Testis (tissue), 3 donors: Measurements from ENCODE around the gene PNLIPRP3. TPM values are rescaled to one million over a fixed set of nuclear protein-coding genes. Genes with fewer than 3 reads are reported as not detected.

ENCODE experiments used
- DNase-seq: peaks from one replicate; pipeline ENCODE4 v3.0.0-alpha.2; 2019
- H3K27ac ChIP-seq, 2 donors: fragments of 200-600 bp; sonication (generic); one replicate each; pipeline ENCODE4 v1.5.1; 2019
- H3K27me3 ChIP-seq: fragments of 200-600 bp; sonication (generic); one replicate; pipeline ENCODE4 v1.5.1; 2019
- H3K36me3 ChIP-seq: fragments of 200-600 bp; sonication (generic); one replicate; pipeline ENCODE4 v1.5.1; 2017; ENCODE audit warnings: low read depth; ENCODE audit errors: missing control alignments
- H3K4me1 ChIP-seq: fragments of 200-600 bp; sonication (generic); one replicate; pipeline ENCODE4 v1.5.1; 2019
- H3K4me3 ChIP-seq, 2 donors: fragments of 200-600 bp; sonication (generic); one replicate each; pipeline ENCODE4 v1.5.1; 2017 to 2019
- H3K9me3 ChIP-seq: fragments of 200-600 bp; sonication (generic); one replicate; pipeline ENCODE4 v1.5.1; 2017
- POLR2A ChIP-seq: fragments of 450-650 bp; IDR thresholded peaks from one replicate; pipeline ENCODE4 v1.6.1; 2017; ENCODE audit warnings: antibody characterized with exemption, mild to moderate bottlenecking, moderate library complexity
- WGBS, 2 donors: methylation state at CpG; one replicate each; pipeline ENCODE4 v1.1.5; 2018; 5-methylcytosine and 5-hydroxymethylcytosine counted together
- intact Hi-C: fragments of 100-400 bp; cut with DNase I; formaldehyde crosslinking; loops from one replicate; pipeline ENCODE4 v1.15.1; 2023; ENCODE audit warnings: low total_unique reads
- polyA plus RNA-seq: library from polyadenylated mRNA; stranded (reverse); fragments of 350-450 nt; fragmentation: Illumina TruSeq; extraction: RNeasy Lipid Tissue Mini Kit (QIAGEN cat#74804); gene quantifications from one replicate; pipeline ENCODE4 v1.2.3, GENCODE V29; 2014; ENCODE audit warnings: low read depth, low replicate concordance; ENCODE audit not compliant: insufficient read depth
- total RNA-seq, 2 donors: library from RNA; depleted of rRNA; stranded (reverse); fragments of >200 nt; gene quantifications; one replicate each; pipeline ENCODE4 v1.2.3, GENCODE V29; 2016
- TF ChIP-seq, protein P1 (sequence below), 3 experiments: fragments of 450-650 bp in 2 of 3; fragments of 200-600 bp in 1 of 3; sonication (generic) in 1 of 3; IDR thresholded peaks; one replicate each; pipeline ENCODE4 v1.5.1; 2016 to 2019; ENCODE audit warnings: antibody characterized with exemption in 3 of 3, mild to moderate bottlenecking in 2 of 3, moderate library complexity in 1 of 3

The PNLIPRP3 gene
- total and polyA plus RNA-seq, 3 donors from 2014 or later, result not detected

DNA sequence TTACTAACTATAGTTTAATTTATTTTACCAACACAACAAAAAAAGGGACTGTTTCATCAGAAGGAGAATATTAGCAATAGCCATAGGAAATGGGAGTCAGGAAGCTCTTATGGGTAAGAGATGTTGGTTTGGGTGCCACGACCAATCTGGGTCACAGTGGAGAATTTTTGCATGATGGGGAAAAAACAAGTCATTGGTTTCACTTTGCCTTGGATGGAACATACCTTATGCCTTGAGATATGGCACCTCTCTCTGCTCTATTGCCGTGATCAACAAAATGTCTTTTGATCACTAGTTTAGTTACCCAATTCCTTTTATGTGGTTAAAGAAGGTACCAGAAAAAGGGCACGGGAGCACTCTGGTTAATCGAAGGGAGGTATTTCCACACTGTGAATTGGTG is 48.2 kb downstream of the PNLIPRP3 start:
- H3K27ac ChIP-seq, result no peak overlapping the region
- no peak for DNase-seq
- no peaks in the 10 kb centered on the region for H3K36me3 ChIP-seq
- WGBS, 2 donors, result 62 to 89% methylated on average over 4 of the region's 4 CpGs
- TF ChIP-seq, protein P1, sequence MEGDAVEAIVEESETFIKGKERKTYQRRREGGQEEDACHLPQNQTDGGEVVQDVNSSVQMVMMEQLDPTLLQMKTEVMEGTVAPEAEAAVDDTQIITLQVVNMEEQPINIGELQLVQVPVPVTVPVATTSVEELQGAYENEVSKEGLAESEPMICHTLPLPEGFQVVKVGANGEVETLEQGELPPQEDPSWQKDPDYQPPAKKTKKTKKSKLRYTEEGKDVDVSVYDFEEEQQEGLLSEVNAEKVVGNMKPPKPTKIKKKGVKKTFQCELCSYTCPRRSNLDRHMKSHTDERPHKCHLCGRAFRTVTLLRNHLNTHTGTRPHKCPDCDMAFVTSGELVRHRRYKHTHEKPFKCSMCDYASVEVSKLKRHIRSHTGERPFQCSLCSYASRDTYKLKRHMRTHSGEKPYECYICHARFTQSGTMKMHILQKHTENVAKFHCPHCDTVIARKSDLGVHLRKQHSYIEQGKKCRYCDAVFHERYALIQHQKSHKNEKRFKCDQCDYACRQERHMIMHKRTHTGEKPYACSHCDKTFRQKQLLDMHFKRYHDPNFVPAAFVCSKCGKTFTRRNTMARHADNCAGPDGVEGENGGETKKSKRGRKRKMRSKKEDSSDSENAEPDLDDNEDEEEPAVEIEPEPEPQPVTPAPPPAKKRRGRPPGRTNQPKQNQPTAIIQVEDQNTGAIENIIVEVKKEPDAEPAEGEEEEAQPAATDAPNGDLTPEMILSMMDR (IDR thresholded peaks at IDR 0.05), result no peak
- TF ChIP-seq POLR2A, result no peak
- H3K4me1 ChIP-seq, result no peaks in the 10 kb centered on the region
- H3K4me3 ChIP-seq, result no peak overlapping the region
- H3K9me3 ChIP-seq, result no peaks in the 10 kb centered on the region
- no peaks in the 10 kb centered on the region for H3K27me3 ChIP-seq
- intact Hi-C loops, result no loop called here

DNA sequence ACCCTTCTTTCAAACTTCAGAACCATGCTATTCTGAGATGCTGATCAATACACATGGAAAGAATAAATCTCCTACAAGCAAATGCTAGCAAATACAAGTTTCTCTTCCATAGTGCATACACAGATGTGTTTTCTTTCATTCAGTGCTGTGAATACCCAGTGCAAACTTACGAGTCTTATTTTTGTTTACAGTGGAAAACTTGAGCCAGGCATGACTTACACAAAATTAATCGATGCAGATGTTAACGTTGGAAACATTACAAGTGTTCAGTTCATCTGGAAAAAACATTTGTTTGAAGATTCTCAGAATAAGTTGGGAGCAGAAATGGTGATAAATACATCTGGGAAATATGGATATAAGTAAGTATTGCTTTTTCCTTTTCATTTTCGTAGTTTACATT is 48.8 kb downstream of the PNLIPRP3 start:
- Histone ChIP-seq H3K27ac (no peak overlapping the region), H3K36me3 (no peaks in the 10 kb centered on the region), H3K4me3 (no peak overlapping the region), H3K4me1 (no peaks in the 10 kb centered on the region), H3K27me3 (no peaks in the 10 kb centered on the region), H3K9me3 (no peaks in the 10 kb centered on the region)
- TF ChIP-seq POLR2A, result no peak
- TF ChIP-seq, protein P1 (IDR thresholded peaks at IDR 0.05), result no peak
- 65 to 76% methylated on average over 4 of the region's 4 CpGs for WGBS, 2 donors
- DNase-seq, result no peak
- intact Hi-C loops, result no loop called here

DNA sequence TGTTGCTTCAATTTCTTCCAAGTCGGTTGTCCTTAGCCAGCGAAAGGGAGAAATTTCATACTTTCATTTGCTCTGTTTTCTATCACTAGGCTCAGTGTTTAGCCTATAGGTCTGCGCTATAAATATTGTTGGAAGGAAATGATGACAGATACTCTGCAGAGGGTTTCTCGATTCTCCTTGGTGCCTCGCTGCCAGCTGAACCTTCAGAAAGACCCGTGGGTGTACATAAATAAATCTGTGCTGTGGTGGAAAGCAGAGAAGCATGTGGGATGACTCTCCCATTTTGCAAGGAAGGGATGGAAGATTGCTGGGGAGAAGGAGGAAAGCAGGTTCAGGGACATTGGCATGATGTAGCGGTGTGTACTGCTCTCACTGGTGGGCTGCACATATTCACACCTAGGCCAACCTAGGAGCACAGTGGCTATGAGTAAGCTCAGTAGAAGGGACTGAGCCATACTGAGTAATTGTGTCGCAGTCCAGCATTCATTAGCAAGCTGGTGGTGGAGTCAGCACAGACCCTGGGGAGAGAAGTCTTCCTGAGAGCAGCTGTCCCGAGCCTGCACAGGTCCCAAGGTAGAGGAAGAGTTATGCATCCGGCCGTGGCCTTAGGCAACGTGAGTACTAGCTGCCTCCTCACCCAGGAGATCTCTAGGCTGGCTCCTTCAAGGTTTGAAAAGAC is 50.5 kb downstream of the PNLIPRP3 start:
- no peaks in the 10 kb centered on the region for H3K36me3 ChIP-seq
- no peak overlapping the region for H3K4me3 ChIP-seq
- DNase-seq, result no peak
- no peaks in the 10 kb centered on the region for H3K4me1 ChIP-seq
- H3K27ac ChIP-seq, result no peak overlapping the region
- no peak for TF ChIP-seq POLR2A
- TF ChIP-seq, protein P1 (IDR thresholded peaks at IDR 0.05), result no peak
- H3K9me3 ChIP-seq, result no peaks in the 10 kb centered on the region
- no peaks in the 10 kb centered on the region for H3K27me3 ChIP-seq
- intact Hi-C loops, result no loop called here
- 61 to 68% methylated on average over 12 of the region's 12 CpGs for WGBS, 2 donors

DNA sequence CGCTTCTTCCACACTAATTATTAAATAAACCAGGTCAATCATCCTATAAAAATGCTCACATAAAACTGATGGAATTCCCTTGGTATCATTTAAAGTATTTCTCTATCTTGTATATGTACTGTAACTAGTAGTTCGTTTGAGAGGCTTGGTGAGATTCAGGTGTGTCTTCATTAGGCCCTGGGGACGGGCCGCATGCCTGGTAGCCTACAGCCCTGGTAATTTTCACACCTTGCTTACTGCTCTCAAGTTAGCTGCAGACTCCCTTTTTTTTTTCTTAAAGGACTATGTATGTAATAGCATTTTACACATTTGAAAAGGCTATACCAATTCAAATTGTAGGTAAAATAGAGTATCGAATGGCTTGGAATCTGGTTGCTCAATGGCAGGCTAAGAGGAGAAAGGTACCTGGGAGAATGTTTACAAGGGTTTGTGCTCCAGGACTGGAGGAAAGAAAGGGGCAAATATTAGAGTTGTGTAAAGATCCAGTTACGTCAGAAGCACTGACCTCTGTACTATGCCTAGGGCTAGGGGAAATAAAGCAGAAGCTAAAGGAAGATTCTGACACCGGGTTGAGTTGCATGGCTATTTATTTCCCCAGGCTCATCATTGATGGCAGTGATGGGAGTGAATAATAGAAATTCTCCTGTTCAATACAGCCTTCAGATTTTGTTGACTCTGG is 59.3 kb downstream of the PNLIPRP3 start:
- Histone ChIP-seq H3K9me3 (no peaks in the 10 kb centered on the region), H3K4me3 (no peak overlapping the region), H3K27me3 (no peaks in the 10 kb centered on the region), H3K36me3 (no peaks in the 10 kb centered on the region), H3K4me1 (no peaks in the 10 kb centered on the region), H3K27ac (no peak overlapping the region)
- intact Hi-C loops, result no loop called here
- 74 to 91% methylated on average over 7 of the region's 7 CpGs for WGBS, 2 donors
- no peak for DNase-seq
- no peak for TF ChIP-seq POLR2A
- TF ChIP-seq, protein P1 (IDR thresholded peaks at IDR 0.05), result no peak
